GM12875 (cell line): ENCODE results near the gene NRL.

Experiments
- H3K4me3 ChIP-seq: one replicate; pipeline ENCODE4 v1.5.1; 2011; ENCODE audit warnings: low read depth, low read length, control low read depth
- TF ChIP-seq, protein P1 (sequence below): IDR thresholded peaks from 2 replicates; pipeline ENCODE4 v1.5.1; 2011; ENCODE audit warnings: low read depth, mild to moderate bottlenecking, control low read depth, inconsistent platforms, low read length, moderate library complexity, borderline replicate concordance; ENCODE audit not compliant: insufficient read depth

NRL gene

DNA sequence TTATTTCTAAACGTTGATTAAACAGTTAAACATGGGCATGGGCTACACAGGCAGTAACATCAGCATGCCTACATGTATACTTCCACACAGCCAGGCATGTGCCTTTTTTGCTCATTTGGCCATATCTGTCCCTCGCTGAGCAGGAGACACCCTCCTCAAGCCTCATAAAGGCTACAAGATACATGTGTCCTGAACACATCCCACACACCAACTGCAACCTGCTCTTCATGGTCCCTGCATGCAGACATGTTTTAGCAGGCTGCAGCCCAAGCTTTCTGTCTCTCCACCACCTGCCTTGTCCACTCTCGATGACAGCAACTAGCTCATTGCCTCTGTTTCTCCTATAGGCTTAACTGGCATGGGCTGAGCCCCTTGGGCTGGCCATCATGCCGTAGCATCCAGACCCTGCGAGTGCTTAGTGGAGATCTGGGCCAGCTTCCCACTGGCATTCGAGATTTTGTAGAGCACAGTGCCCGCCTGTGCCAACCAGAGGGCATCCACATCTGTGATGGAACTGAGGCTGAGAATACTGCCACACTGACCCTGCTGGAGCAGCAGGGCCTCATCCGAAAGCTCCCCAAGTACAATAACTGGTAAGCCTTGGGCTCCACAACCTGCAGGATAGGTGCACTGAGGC lies 18.1 kb downstream of the NRL start:
- TF ChIP-seq, protein P1, sequence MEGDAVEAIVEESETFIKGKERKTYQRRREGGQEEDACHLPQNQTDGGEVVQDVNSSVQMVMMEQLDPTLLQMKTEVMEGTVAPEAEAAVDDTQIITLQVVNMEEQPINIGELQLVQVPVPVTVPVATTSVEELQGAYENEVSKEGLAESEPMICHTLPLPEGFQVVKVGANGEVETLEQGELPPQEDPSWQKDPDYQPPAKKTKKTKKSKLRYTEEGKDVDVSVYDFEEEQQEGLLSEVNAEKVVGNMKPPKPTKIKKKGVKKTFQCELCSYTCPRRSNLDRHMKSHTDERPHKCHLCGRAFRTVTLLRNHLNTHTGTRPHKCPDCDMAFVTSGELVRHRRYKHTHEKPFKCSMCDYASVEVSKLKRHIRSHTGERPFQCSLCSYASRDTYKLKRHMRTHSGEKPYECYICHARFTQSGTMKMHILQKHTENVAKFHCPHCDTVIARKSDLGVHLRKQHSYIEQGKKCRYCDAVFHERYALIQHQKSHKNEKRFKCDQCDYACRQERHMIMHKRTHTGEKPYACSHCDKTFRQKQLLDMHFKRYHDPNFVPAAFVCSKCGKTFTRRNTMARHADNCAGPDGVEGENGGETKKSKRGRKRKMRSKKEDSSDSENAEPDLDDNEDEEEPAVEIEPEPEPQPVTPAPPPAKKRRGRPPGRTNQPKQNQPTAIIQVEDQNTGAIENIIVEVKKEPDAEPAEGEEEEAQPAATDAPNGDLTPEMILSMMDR: no peak
- no peak overlapping the region for H3K4me3 ChIP-seq

DNA sequence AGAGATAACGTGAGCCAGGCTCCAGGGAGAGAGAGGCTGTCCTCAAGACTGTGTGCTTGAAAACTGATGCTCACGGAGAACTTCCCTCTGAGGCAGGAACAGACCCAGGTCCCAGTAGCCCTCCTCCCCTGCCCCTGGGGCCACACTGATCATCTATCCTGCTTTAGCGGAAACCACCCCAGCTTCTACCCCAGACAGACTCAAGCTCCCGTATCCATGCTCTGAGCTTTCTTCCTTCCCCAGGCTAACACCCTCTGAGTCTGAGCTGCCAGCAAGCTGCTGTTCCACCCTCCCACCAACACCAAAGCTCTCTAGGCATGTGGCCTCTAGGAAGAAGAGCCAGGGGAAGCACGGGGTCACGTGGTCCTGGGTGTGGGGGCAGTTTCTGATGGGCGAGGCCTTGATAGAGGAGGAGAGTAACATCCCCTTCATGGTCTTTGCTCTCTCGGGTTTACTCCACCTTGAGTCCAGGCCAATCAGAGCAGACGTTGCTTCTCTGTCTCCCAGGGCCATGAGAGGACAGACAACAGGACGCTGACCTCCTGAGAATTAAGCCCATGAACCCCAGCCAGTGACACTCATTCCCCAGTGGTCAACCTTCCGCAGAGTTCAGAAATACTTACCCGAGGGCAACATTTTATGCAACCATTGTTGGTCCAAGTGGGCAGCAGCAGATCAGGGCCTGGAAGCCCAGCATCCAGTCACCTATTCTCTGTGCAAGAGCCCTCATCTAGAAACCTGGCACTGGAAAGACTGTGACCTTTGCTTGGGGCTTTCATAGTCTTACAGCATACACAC lies 19.3 kb downstream of the NRL start:
- peak overlapping the region; percentile 73 for H3K4me3 ChIP-seq
- TF ChIP-seq, protein P1: no peak

DNA sequence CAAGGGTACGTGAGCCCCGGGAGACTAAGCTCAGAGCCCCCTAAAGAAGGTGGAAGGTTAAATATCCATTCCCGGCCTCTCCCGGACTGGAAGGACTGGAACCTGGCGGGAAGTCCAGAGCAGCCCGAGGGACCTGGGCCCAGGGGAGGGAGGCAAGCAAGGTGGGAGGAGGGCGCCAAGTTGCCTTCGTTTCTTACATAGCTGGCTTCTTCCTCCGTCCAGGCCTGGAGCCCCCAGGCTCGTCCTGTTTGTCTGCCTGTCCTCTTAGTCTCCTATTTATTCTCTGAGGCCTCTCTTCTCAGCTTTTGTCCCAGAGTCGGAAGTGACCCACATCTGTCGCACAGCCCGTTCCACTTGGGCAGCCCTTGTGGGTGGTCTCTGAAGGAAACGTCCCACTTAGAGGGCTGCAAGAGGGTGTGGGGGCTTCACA lies 19.9 kb downstream of the NRL start:
- TF ChIP-seq, protein P1: no peak

DNA sequence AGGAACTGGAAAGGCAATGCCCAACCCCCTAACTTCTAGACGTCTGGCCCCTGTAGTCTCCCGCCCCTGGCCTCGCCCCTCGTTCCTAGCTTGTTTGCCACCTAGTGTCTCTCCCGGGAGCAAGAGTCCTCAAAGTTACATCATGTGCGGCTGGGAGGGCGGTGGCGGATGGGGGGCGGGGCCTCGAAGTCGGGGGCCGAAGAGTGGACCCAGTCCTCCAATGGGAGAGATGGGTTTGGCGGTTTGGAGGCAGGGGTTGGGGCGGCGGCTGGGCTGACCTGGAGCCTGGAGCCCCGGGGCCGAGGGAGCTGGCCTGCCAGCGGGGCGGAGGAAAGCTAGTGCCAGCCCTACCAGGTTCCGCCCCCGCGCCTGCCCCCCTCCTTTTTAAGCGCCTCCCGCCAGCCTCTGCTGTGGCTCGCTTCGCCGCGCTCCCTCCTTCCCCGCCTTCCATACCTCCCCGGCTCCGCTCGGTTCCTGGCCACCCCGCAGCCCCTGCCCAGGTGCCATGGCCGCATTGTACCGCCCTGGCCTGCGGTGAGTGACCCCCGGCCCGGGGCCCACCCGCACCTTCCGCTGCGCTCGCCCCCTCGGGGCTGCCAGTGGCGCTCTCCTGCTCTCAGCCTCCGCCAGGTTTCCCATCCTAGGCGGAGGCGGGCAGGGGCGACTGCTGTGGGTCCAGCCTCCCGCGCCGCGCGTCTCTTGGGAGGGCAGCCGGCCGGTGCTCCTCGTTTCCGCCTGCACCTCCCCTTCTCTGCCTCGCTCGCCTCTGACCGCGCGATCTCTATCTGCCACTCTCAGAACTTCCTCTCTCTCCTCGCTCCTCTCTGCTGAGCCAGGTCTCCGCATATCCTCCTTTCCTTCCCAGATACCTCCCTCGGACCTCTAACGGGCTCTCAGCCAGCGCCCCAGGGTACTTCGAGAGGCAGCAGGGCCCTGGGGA lies 20.6 kb downstream of the NRL start, which contains the start of gene PCK2:
Gene PCK2 (plus strand): TSS at position 411 of the 940 bp plus-strand sequence. CDS start 95 bp downstream, at position 506.
- TF ChIP-seq, protein P1: no peak
- H3K4me3 ChIP-seq: peak within 1 kb of the TSS; percentile 73

More for the DNA sequence above, 19.9 kb downstream of the NRL start:
- H3K4me3 ChIP-seq: peak overlapping the region; percentile 73

DNA sequence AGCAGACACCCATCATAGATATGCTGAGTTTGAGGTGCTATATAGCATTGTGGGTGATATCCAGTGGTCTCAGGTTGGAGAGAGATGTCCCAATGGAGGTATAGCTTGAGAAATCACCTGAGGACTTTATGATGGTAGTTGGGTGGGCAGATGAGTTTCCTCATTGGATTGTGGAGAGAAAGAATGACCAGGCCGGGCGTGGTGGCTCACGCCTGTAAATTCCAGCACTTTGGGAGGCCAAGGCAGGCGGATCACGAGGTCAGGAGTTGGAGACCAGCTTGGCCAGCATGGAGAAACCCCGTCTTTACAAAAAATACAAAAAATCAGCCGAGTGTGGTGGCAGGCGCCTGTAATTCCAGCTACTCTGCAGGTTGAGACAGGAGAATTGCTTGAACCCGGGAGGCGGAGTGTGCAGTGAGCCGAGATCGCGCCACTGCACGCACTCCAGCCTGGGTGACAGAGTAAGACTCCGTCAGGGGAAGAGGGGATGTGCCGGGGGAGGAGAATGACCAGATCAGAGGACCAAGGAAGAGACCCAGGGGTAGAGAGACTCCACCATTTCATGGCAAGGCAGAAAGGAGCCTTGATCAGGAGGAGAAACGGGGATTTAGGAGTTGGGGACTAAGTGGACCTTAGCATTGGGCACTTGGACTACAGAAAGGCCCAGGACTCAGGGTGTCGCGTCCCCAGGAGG lies 21.4 kb downstream of the NRL start:
- H3K4me3 ChIP-seq: no peak overlapping the region
- TF ChIP-seq, protein P1: no peak

DNA sequence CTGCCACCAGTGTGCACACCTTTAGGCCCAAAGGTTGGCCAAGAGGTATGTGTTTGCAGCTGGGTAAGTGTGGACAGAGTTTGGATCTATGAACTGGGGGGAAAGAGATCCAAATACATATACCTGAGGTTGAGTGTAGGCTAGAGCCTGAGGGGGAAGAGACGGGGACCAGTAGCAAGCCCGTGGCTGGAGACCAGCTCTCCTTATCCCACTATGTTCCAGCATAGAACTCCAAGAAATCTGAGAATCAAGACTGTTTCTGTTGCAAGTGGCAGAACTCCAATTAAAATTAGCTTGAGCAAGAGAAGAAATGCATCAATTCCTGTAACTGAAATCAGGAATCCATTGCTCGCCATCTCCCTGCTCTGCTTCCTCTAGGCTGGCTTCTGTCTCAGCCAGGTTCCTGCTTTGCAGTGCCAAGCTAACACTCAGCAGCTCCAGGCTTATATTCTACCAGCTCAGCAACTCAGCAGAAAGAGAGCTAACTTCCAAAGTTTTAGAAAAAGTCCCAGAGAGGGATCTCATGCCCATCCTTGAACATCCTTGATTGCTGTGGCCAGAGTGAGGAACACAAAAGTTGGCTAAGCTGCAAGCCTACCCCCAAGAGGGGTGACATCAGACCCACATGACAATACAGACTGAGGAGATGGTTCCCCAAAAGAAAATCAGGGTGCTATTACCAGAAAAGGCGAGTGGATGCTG lies 22.1 kb downstream of the NRL start:
- TF ChIP-seq, protein P1: no peak
- H3K4me3 ChIP-seq: no peak overlapping the region
